ENCODE data around the gene CNTN1. TPM values are rescaled to one million over a fixed set of nuclear protein-coding genes. Genes with fewer than 3 reads are reported as not detected.

Gene CNTN1
- total and polyA plus RNA-seq, 2 of the 4 experiments (the other 2 are of a cell fraction), result 0.10 to 0.18 TPM

DNA sequence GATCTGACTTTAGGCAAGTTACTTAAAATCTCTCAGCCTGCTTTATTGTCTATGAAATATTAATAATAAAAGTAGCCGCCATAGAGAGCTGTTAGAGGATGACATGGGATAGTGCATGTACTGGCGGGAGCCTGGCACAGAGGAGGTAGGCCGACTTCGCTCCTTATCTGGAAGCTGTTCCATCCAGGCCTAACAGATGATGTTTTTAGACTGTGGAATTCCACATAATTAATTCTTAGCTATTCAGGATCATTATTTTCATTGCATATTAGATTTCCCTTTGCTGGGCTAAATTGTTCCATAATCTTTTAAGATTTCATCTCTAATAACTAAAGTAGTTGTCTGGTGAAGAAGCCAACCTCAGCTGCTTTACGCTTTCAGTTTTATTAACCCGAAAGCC lies 30.8 kb downstream of the CNTN1 start:
- Histone ChIP-seq H3K4me1 (ENCODE audit: control insufficient read depth, insufficient read depth, low read length) (no peaks in the 10 kb centered on the region), H4K8ac (ENCODE audit: low read depth in 2 of 2, low read length in 2 of 2) (no peak overlapping the region), H2BK5ac (ENCODE audit: low read depth, low read length, poor library complexity, severe bottlenecking) (no peak overlapping the region), H2AK5ac (ENCODE audit: low read depth, low read length) (no peak overlapping the region), H2BK120ac (ENCODE audit: low read depth, low read length) (no peak overlapping the region), H2AK9ac (replicated peaks; ENCODE audit: low read depth, low read length, poor library complexity) (no peak overlapping the region), H3K9ac (ENCODE audit: low read depth, low read length) (no peak overlapping the region), H4K20me1 (ENCODE audit: insufficient read depth, low read length) (no peaks in the 10 kb centered on the region), H3K4me2 (ENCODE audit: low read depth, low read length) (no peak overlapping the region), H3K9me3 (ENCODE audit: control insufficient read depth, insufficient read depth, low read length) (no peaks in the 10 kb centered on the region), H4K91ac (ENCODE audit: insufficient read depth, low read depth, low read length) (no peak overlapping the region), H3K23ac (ENCODE audit: low read depth, low read length) (no peak overlapping the region), H2AFZ (replicated peaks; ENCODE audit: low read length, poor library complexity) (no peak overlapping the region), H3K18ac (ENCODE audit: low read depth, low read length) (no peak overlapping the region), H3K79me1 (ENCODE audit: low read depth in 1 of 2, low read length in 2 of 2) (no peaks in the 10 kb centered on the region), H3K27me3 (ENCODE audit: control insufficient read depth, insufficient read depth, low read length) (no peaks in the 10 kb centered on the region), H3K4ac (ENCODE audit: low read depth, low read length) (no peak overlapping the region), H3K4me3 (ENCODE audit: insufficient read depth, low read depth, low read length) (no peak overlapping the region), H3K14ac (replicated peaks; ENCODE audit: low read depth, low read length) (no peak overlapping the region), H3K36me3 (ENCODE audit: control insufficient read depth, insufficient read depth, low read length) (no peaks in the 10 kb centered on the region), H3K56ac (ENCODE audit: extremely low read depth, insufficient read depth, low read length) (no peak overlapping the region), H3K9me1 (ENCODE audit: insufficient read depth, low read length) (no peaks in the 10 kb centered on the region), H2BK20ac (ENCODE audit: low read depth, low read length) (no peak overlapping the region), H3K27ac (ENCODE audit: insufficient read depth, low read length) (no peak overlapping the region), H4K5ac (ENCODE audit: low read depth, low read length) (no peak overlapping the region), H2BK15ac (ENCODE audit: low read depth, low read length) (no peak overlapping the region)
- ChIA-PET POLR2A (ENCODE audit: unreplicated experiment) (no interaction called here), CTCF (no interaction called here)
- dilution Hi-C loops (cut with HindIII; ENCODE audit: low sequenced_read_pairs, unreplicated experiment), result no loop called here
- no CpG with 5 or more reads among the region's 6 CpGs for WGBS, 2 experiments (ENCODE audit: extremely low coverage in 2 of 2, insufficient read length in 1 of 2)
- intact Hi-C loops (cut with micrococcal nuclease), result no loop called here
- DNase-seq, result no peak
- BruUV-seq (replicated peaks), result no TSS peak
- in situ Hi-C loops (cut with MboI; ENCODE audit: low sequenced_read_pairs), result no loop called here
- no peak for TF ChIP-seq MAZ (IDR thresholded peaks at IDR 0.05; ENCODE audit: borderline replicate concordance, low read depth, low read length)
- no peak for TF ChIP-seq SMC3 (IDR thresholded peaks at IDR 0.05; ENCODE audit: low read depth, low read length)
- TF ChIP-seq POLR2A (IDR thresholded peaks at IDR 0.05; ENCODE audit: low read depth, low read length), result no peak
- TF ChIP-seq CEBPB (IDR thresholded peaks at IDR 0.05; ENCODE audit: low read depth, low read length), result no peak
- TF ChIP-seq, protein P1, sequence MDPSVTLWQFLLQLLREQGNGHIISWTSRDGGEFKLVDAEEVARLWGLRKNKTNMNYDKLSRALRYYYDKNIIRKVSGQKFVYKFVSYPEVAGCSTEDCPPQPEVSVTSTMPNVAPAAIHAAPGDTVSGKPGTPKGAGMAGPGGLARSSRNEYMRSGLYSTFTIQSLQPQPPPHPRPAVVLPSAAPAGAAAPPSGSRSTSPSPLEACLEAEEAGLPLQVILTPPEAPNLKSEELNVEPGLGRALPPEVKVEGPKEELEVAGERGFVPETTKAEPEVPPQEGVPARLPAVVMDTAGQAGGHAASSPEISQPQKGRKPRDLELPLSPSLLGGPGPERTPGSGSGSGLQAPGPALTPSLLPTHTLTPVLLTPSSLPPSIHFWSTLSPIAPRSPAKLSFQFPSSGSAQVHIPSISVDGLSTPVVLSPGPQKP (IDR thresholded peaks at IDR 0.05; ENCODE audit: borderline replicate concordance, low read depth, low read length), result no peak
- TF ChIP-seq MAFK (IDR thresholded peaks at IDR 0.05; ENCODE audit: low read depth, low read length), result no peak
- TF ChIP-seq RFX5 (IDR thresholded peaks at IDR 0.05; ENCODE audit: low read depth, low read length), result no peak
- TF ChIP-seq MXI1 (IDR thresholded peaks at IDR 0.05; ENCODE audit: borderline replicate concordance, low read depth, low read length), result no peak
- no peak for TF ChIP-seq NFE2L2 (IDR thresholded peaks at IDR 0.05; ENCODE audit: low read depth, low read length)
- no peak for TF ChIP-seq RAD21 (IDR thresholded peaks at IDR 0.05; ENCODE audit: low read length)
- no peak for TF ChIP-seq CTCF (conservative IDR thresholded peaks at IDR 0.05; ENCODE audit: low read depth, low read length)
- no peak for TF ChIP-seq BHLHE40 (IDR thresholded peaks at IDR 0.05; ENCODE audit: low read depth, low read length)
- no peak for TF ChIP-seq FOS (IDR thresholded peaks at IDR 0.05; ENCODE audit: low read depth, low read length)
- TF ChIP-seq RCOR1 (IDR thresholded peaks at IDR 0.05; ENCODE audit: insufficient replicate concordance, low read length), result no peak
- TF ChIP-seq CHD1 (IDR thresholded peaks at IDR 0.05; ENCODE audit: low read depth, low read length), result no peak
- TF ChIP-seq, protein P2, sequence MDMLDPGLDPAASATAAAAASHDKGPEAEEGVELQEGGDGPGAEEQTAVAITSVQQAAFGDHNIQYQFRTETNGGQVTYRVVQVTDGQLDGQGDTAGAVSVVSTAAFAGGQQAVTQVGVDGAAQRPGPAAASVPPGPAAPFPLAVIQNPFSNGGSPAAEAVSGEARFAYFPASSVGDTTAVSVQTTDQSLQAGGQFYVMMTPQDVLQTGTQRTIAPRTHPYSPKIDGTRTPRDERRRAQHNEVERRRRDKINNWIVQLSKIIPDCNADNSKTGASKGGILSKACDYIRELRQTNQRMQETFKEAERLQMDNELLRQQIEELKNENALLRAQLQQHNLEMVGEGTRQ (IDR thresholded peaks at IDR 0.05; ENCODE audit: low read depth, low read length), result no peak
- no peak for ATAC-seq (ENCODE audit: low read depth)

All from IMR-90 (cell line).